Smooth muscle cell (in vitro differentiated cells): ENCODE results near the gene NDNF. TPM values are rescaled to one million over a fixed set of nuclear protein-coding genes. Genes with fewer than 3 reads are reported as not detected.

ENCODE experiments used
- polyA plus RNA-seq: library from polyadenylated mRNA; unstranded; fragments of >200 nt; fragmentation: Nextera tagmentation; extraction: Ambion mirVana; gene quantifications from 2 replicates; pipeline ENCODE4 v1.2.1, GENCODE V29; 2016
- total RNA-seq: library from RNA; depleted of rRNA; stranded (reverse); fragments of >200 nt; gene quantifications from 2 replicates; pipeline ENCODE4 v1.2.3, GENCODE V29; 2014

Gene NDNF
- total and polyA plus RNA-seq, 2 experiments from 2014 or later, result 8.4 to 11.0 TPM

Other genes starting within 250 kb of the NDNF start
- gene PRDM5, start 149.8 kb downstream of the NDNF start, total RNA-seq, result 8.6 and 18.0 TPM in 2 replicates
- 3.3 and 5.4 TPM in 2 replicates for gene PRDM5, start 149.8 kb downstream of the NDNF start, polyA plus RNA-seq
- 3.2 TPM in 1 of 2 replicates, not detected in the other for gene TNIP3, start 91.8 kb upstream of the NDNF start, total RNA-seq
- 0.33 and 0.34 TPM in 2 replicates for gene TNIP3, start 91.8 kb upstream of the NDNF start, polyA plus RNA-seq